OCI-LY3 (cell line): Measurements from ENCODE around the gene SOX5.

Experiments used
- CTCF ChIP-seq: fragments of 200-600, 300-600 bp; sonication (generic); IDR thresholded peaks from 2 replicates; pipeline ENCODE4 v1.5.1; 2014; ENCODE audit warnings: antibody characterized with exemption, low read length, low read depth
- EZH2phosphoT487 ChIP-seq: fragments of 200-600 bp; shearing (Covaris generic); IDR thresholded peaks from 2 replicates; pipeline ENCODE4 v1.6.1; 2018; ENCODE audit warnings: antibody characterized with exemption, mixed run types, low read depth

- TF ChIP-seq CTCF = no peak
- TF ChIP-seq EZH2phosphoT487 = no peak
These were observed 179.1 kb downstream of the SOX5 start for GRCh38 chr12:23770202-23770938.
